Breast epithelium (tissue), 4 donors: Measurements from ENCODE around the gene SYT7. TPM values are rescaled to one million over a fixed set of nuclear protein-coding genes. Genes with fewer than 3 reads are reported as not detected.

ENCODE experiments used
- DNase-seq, 2 donors: peaks; one replicate each; pipeline ENCODE4 v3.0.0-alpha.2; 2019; ENCODE audit warnings: low spot score in 2 of 2
- H3K27ac ChIP-seq, 2 donors: fragments of 200-600 bp; sonication (generic) in 1 of 2; one replicate each; pipeline ENCODE4 v1.5.1; 2016 to 2019; ENCODE audit warnings: mild to moderate bottlenecking in 1 of 2
- H3K27me3 ChIP-seq, 2 donors: fragments of 200-600 bp; sonication (generic) in 1 of 2; one replicate each; pipeline versions ENCODE4 v1.5.1 to v1.6.0; 2017 to 2019; ENCODE audit warnings: control low read depth in 1 of 2, mild to moderate bottlenecking in 1 of 2
- H3K36me3 ChIP-seq: fragments of 200-600 bp; one replicate; pipeline ENCODE4 v1.5.1; 2019
- H3K4me1 ChIP-seq, 2 donors: fragments of 200-600 bp; sonication (generic); one replicate each; pipeline ENCODE4 v1.5.1; 2016 to 2019; ENCODE audit warnings: control low read depth in 1 of 2
- H3K4me3 ChIP-seq, 3 donors: fragments of 200-600 bp; sonication (generic); 1 replicate in 2 of 3; 2 replicates in 1 of 3; pipeline ENCODE4 v1.5.1; 2016 to 2019; ENCODE audit warnings: mild to moderate bottlenecking in 3 of 3, moderate library complexity in 2 of 3
- H3K9me3 ChIP-seq, 2 donors: fragments of 200-600 bp; sonication (generic) in 1 of 2; one replicate each; pipeline ENCODE4 v1.5.1; 2016 to 2019; ENCODE audit warnings: control low read depth in 1 of 2
- CTCF ChIP-seq, 3 donors: fragments of 450-650 bp; IDR thresholded peaks; one replicate each; pipeline ENCODE4 v1.5.1; 2016 to 2017; ENCODE audit warnings: antibody characterized with exemption in 3 of 3, mild to moderate bottlenecking in 3 of 3, moderate library complexity in 3 of 3
- POLR2A ChIP-seq: fragments of 450-650 bp; IDR thresholded peaks from one replicate; pipeline ENCODE4 v1.6.1; 2016; ENCODE audit warnings: antibody characterized with exemption, mild to moderate bottlenecking, moderate library complexity
- POLR2AphosphoS5 ChIP-seq, 3 donors: sonication (generic); formaldehyde crosslinking; IDR thresholded peaks; one replicate each; pipeline ENCODE4 v1.6.1; 2017; ENCODE audit warnings: antibody characterized with exemption in 3 of 3
- intact Hi-C: fragments of 100-400 bp; cut with DNase I; formaldehyde crosslinking; loops from one replicate; pipeline ENCODE4 v1.15.1; 2023; ENCODE audit warnings: low total_unique reads
- total RNA-seq, 3 donors: library from RNA; depleted of rRNA; stranded (reverse); fragments of >200 nt; gene quantifications; one replicate each; pipeline ENCODE4 v1.1.0, GENCODE V29; 2016

SYT7 gene
- total RNA-seq, 3 donors from 2014 or later, result 1.9 to 11.7 (median 10.8) TPM

GRCh38 chr11:61537326-61537725, 43.5 kb downstream of the SYT7 start:
- no peak for DNase-seq
- Histone ChIP-seq H3K27ac (no peak overlapping the region), H3K4me3 (no peak overlapping the region), H3K36me3 (no peaks in the 10 kb centered on the region), H3K4me1 (no peaks in the 10 kb centered on the region), H3K27me3 (no peaks in the 10 kb centered on the region), H3K9me3 (no peaks in the 10 kb centered on the region)
- TF ChIP-seq POLR2AphosphoS5 (IDR thresholded peaks at IDR 0.05) (no peak), CTCF (IDR thresholded peaks at IDR 0.05) (no peak), POLR2A (no peak)
- intact Hi-C loops, result no loop called here

- Histone ChIP-seq H3K36me3 (no peaks in the 10 kb centered on the region), H3K4me3 (no peak overlapping the region), H3K27me3 (no peaks in the 10 kb centered on the region), H3K27ac (no peak overlapping the region), H3K4me1 (no peaks in the 10 kb centered on the region), H3K9me3 (no peaks in the 10 kb centered on the region)
- no peak for DNase-seq
- TF ChIP-seq CTCF (IDR thresholded peaks at IDR 0.05) (no peak), POLR2A (no peak), POLR2AphosphoS5 (IDR thresholded peaks at IDR 0.05) (no peak)
- intact Hi-C loops, result no loop called here
These were observed 44.1 kb downstream of the SYT7 start for GRCh38 chr11:61536676-61537270.

- Histone ChIP-seq H3K27me3 (no peaks in the 10 kb centered on the region), H3K9me3 (no peaks in the 10 kb centered on the region), H3K36me3 (no peaks in the 10 kb centered on the region), H3K27ac (no peak overlapping the region), H3K4me3 (no peak overlapping the region), H3K4me1 (no peaks in the 10 kb centered on the region)
- intact Hi-C loops, result no loop called here
- TF ChIP-seq POLR2A (no peak), POLR2AphosphoS5 (IDR thresholded peaks at IDR 0.05) (no peak), CTCF (IDR thresholded peaks at IDR 0.05) (no peak)
- DNase-seq, result no peak
These were observed 44.7 kb downstream of the SYT7 start for GRCh38 chr11:61535998-61536675.

- Histone ChIP-seq H3K9me3 (no peaks in the 10 kb centered on the region), H3K27me3 (no peaks in the 10 kb centered on the region), H3K36me3 (no peaks in the 10 kb centered on the region), H3K4me3 (no peak overlapping the region), H3K4me1 (no peaks in the 10 kb centered on the region), H3K27ac (no peak overlapping the region)
- intact Hi-C loops, result no loop called here
- no peak for TF ChIP-seq POLR2AphosphoS5 (IDR thresholded peaks at IDR 0.05)
- TF ChIP-seq CTCF (IDR thresholded peaks at IDR 0.05), result no peak
- no peak for TF ChIP-seq POLR2A
- DNase-seq, result no peak
These were observed 45.7 kb downstream of the SYT7 start for GRCh38 chr11:61534933-61535839.
